ENCODE results near the gene SCRN2.

SCRN2 gene

DNA sequence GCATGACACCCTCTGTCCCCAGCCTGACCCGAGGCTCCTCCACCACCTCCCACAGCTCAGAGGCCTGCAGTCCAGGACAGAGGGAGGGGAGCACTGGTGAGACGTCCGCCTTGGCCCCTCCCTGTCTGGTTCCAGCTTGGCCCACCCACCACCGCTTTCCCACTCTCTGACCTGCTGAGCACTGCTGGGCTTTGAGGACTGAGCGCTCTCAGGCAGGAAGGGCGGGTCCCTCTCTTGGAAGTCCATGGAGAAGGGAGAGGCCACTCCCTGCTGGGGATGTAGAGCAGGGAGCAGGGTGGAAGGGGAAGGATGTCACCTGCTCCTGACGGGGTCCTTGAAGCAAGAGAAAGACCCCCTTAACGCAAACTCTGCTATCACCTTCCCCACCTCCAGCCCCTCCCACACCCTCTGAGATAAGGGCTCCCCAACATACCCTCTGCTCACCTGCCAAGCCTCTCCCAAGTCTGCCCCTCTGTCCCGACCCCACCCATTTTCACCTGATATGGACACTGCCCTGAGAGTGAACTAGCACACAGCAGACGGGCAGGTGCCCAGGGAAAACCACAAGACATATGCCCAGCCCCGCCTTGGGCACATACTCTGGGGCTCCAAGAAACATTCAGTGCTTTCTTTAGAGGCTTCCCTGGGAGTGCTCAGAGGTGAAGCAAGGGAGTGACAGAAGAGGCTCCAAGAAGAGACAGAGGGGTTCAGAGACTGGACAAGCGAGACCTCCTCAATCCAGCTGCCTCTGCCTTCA, 20.9 kb downstream of the SCRN2 start:
- no peak overlapping the region for H3K4me3 ChIP-seq (ENCODE audit: low read depth, low read length)
- TF ChIP-seq, protein P1, sequence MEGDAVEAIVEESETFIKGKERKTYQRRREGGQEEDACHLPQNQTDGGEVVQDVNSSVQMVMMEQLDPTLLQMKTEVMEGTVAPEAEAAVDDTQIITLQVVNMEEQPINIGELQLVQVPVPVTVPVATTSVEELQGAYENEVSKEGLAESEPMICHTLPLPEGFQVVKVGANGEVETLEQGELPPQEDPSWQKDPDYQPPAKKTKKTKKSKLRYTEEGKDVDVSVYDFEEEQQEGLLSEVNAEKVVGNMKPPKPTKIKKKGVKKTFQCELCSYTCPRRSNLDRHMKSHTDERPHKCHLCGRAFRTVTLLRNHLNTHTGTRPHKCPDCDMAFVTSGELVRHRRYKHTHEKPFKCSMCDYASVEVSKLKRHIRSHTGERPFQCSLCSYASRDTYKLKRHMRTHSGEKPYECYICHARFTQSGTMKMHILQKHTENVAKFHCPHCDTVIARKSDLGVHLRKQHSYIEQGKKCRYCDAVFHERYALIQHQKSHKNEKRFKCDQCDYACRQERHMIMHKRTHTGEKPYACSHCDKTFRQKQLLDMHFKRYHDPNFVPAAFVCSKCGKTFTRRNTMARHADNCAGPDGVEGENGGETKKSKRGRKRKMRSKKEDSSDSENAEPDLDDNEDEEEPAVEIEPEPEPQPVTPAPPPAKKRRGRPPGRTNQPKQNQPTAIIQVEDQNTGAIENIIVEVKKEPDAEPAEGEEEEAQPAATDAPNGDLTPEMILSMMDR (IDR thresholded peaks at IDR 0.05; ENCODE audit: low read depth, low read length), result no peak

DNA sequence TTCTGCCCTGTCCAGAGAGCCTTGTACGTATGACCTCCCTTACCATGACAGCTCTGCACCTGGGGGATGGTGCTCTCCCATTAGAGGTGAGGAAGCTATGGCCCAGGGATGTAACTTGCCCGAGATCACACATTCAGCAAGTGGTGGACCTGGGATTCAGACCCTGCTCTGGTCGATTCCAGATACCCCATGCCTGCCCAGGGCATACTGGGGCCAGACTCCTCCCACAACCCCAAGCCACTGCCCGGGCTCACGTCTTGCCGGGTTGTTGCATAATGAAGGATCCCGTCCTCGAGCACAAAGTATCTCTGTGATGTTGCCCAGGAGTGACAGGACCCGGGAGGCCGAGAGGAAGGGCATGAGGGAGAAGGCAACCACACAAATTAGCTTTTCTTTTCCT, 21.6 kb downstream of the SCRN2 start:
- TF ChIP-seq, protein P1 (IDR thresholded peaks at IDR 0.05; ENCODE audit: low read depth, low read length), result no peak
- H3K4me3 ChIP-seq (ENCODE audit: low read depth, low read length), result no peak overlapping the region

DNA sequence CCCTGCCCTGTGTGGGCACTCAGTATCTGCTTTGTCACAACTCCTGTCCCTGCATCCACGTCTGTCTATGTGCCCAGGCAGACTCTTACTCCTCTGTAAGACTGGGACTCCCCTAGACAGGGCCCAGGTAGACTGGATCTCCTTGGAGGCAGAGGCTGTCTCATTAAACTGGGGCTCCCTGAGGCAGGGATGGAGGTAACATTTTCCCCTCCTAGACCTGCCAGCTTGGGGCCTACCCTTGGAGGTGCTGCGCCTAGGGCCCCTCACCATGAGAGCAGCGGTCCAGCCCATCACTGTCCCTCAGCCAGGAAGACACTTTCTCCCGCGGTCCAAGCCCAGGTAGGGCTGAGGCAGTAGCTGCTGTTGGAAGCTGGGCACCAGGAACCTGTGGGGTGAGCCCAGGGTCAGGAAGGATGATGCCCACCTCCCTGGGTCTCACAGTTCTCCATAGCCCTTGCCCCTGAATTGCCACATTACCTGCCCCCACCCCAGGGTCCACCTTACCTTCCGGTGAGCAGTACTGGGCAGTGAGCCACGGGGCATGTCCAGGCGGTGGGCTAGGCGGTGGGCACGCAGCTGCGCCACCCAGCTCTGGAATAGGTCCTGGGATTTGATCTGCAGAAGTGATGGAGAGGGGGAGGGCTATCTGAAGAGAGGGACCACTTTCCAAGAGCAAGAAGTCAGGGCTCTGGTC, 22.9 kb downstream of the SCRN2 start:
- H3K4me3 ChIP-seq (ENCODE audit: low read depth, low read length), result no peak overlapping the region
- TF ChIP-seq, protein P1 (IDR thresholded peaks at IDR 0.05; ENCODE audit: low read depth, low read length), result no peak

DNA sequence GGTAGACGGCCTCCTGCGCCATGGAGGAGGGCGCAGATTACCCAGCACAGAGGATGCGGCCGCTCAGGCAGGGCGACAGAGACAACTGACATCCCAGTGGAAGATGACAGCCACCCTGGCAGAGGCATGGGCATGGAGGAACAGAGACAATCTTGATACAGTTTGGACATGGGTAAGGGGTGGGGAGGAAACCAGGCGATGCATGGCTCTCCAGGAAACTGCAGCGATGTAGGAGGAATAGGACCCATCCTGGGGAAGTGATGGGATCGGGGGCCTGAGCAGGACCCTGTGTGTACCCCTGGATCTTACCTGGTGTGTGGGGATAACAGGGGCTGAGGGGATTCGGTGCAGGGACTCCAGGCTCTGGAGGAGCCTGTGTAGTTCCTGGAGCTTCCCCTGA, 24.1 kb downstream of the SCRN2 start:
- H3K4me3 ChIP-seq (ENCODE audit: low read depth, low read length), result no peak overlapping the region
- TF ChIP-seq, protein P1 (IDR thresholded peaks at IDR 0.05; ENCODE audit: low read depth, low read length), result no peak

DNA sequence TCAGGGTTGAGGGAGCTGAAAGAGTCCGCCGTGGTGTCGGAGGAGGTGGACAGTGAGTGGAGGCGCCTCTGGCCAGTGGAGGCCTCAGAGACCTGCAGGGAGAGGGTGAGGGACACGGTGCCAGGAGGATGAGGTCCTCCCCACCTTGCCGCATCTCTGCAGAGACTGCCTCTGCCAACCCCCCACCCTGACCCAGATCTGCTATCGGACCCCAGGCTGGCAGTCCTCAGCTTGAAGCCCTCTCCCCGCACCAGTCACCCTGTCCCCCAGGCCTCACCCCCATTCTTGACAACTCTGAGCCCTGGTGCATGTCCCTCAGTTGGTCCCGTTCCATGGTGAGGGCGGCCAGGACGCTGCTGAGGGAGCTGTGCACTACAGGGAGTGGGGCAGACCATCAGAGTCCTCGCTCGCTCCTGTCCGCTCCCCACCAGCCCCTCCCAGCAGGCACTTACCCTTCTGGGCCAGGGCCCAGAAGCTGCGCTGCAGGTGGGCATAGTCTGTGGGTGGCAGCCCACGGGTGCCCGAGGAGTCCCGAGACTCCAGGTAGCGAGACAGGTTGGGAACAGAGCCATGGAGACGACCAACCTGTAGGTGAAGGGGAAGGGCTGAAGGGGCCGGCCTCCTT, 24.9 kb downstream of the SCRN2 start:
- TF ChIP-seq, protein P1 (IDR thresholded peaks at IDR 0.05; ENCODE audit: low read depth, low read length), result no peak
- no peak overlapping the region for H3K4me3 ChIP-seq (ENCODE audit: low read depth, low read length)

DNA sequence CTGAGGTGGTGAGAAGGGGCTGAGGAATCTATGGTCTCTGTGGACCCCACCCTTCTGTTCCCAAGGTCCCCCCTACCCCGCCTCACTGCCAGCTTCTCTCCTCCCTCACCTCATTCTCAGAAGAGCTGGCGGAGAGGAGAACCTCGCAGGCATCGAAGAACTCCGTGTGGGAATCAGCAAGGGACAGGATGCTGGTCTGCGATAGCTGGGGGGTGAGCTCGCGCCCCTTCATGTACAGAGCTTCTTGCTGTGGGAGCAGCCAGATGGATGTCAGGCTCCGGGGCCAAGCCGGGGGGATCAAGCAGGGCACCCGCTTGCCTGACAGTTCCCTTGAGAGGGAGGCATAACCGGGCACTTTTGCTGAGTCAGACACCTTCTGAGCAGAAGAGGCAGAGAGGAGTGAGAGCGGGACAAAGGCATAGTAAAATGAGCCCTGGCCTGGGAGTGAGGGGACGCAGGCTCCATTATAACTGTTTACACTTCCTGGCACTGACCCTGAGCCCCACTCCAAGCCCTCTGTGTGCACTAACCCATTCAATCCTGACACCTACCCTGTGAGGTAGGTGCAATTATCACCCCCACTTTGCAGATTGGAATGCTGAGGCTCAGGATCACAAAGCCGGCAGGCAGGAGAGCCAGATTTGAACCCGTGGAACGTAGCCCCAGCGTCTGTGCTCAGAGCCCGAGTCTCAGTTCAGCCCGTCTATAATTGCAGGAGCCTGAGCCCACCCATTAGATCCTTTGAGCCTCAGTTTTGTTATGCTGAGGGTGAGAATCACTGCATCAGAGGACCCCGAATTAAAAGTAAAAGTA, 25.8 kb downstream of the SCRN2 start:
- no peak overlapping the region for H3K4me3 ChIP-seq (ENCODE audit: low read depth, low read length)
- TF ChIP-seq, protein P1 (IDR thresholded peaks at IDR 0.05; ENCODE audit: low read depth, low read length), result no peak

All from WI38 (cell line).